ENCODE data around the gene NPB.
A peak's percentile ranks its signal among the peaks of the same experiment; 100 is the strongest.

Gene NPB

GRCh38 chr17:81902023-81902652, at the start of gene NPB:
TSS of gene NPB (plus strand) at chr17:81902238. CDS start at chr17:81902278, 40 bp downstream.
- DNase-seq (ENCODE audit: low read depth in 3 of 3) = peak in 1 of 3 experiments; percentile 11

GRCh38 chr17:81854974-81855774, 46.9 kb upstream of the NPB start:
- no peak for DNase-seq (ENCODE audit: low read depth in 3 of 3)

GRCh38 chr17:81858170-81858966, 43.7 kb upstream of the NPB start:
- no peak for DNase-seq (ENCODE audit: low read depth in 3 of 3)

GRCh38 chr17:81858967-81859905, 42.8 kb upstream of the NPB start:
- DNase-seq (ENCODE audit: low read depth in 3 of 3) = no peak

- DNase-seq (ENCODE audit: low read depth in 3 of 3) = peak in 1 of 3 experiments; percentile 85
Observed at GRCh38 chr17:81859906-81860755, 41.9 kb upstream of the NPB start, which contains the start of gene P4HB. TSS of gene P4HB (minus strand) at chr17:81860535. CDS start at chr17:81860471, 64 bp downstream.

GRCh38 chr17:81860756-81861568, 41.1 kb upstream of the NPB start:
- DNase-seq (ENCODE audit: low read depth in 3 of 3) = peak; percentile 98 to 99 (median 98)

- DNase-seq (ENCODE audit: low read depth in 3 of 3) = no peak
Observed at GRCh38 chr17:81863123-81863675, 38.8 kb upstream of the NPB start.

GRCh38 chr17:81863833-81864768, 37.9 kb upstream of the NPB start:
- DNase-seq (ENCODE audit: low read depth in 3 of 3) = no peak

GRCh38 chr17:81865358-81865732, 36.7 kb upstream of the NPB start:
- no peak for DNase-seq (ENCODE audit: low read depth in 3 of 3)

- DNase-seq (ENCODE audit: low read depth in 3 of 3) = no peak
Observed at GRCh38 chr17:81865733-81866439, 36.2 kb upstream of the NPB start.

GRCh38 chr17:81866440-81867169, 35.4 kb upstream of the NPB start:
- DNase-seq (ENCODE audit: low read depth in 3 of 3) = no peak

GRCh38 chr17:81867170-81867990, 34.7 kb upstream of the NPB start:
- DNase-seq (ENCODE audit: low read depth in 3 of 3) = no peak

GRCh38 chr17:81867991-81868673, 33.9 kb upstream of the NPB start:
- DNase-seq (ENCODE audit: low read depth in 3 of 3) = no peak

GRCh38 chr17:81868674-81869220, 33.3 kb upstream of the NPB start:
- DNase-seq (ENCODE audit: low read depth in 3 of 3) = no peak
